Nucleus accumbens (tissue), 56 donors: ENCODE measurements around the gene KRT39.
"Not testable (repeated sequence)": the region's sequence is repeated elsewhere in the genome, so short reads cannot be mapped to it uniquely, and the experiment has no call there.

ENCODE experiments used
- DNase-seq, 56 donors: peaks; one replicate each; lab custom pipeline; 2025; lab: John Stamatoyannopoulos, UW

KRT39 gene

DNA sequence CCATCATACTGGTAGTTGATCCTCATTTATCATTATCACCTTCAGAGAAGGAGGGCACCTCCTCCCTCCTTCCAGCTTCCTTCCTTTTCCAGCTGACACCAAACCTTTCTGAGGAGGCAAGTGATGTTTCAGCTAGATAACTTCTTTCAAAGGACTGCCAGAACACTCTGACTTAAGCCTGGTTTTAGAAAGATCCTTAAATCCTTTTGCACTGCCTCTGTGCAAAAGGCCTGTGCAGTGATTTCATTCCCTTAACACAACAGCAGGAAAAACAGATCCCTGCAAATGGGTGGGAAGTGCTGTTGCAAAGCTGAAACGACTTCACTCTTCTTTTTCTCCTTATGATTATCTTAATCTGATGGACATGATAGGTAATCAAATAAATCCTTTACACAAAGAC is 22.2 kb downstream of the KRT39 start:
- no peak for DNase-seq

DNA sequence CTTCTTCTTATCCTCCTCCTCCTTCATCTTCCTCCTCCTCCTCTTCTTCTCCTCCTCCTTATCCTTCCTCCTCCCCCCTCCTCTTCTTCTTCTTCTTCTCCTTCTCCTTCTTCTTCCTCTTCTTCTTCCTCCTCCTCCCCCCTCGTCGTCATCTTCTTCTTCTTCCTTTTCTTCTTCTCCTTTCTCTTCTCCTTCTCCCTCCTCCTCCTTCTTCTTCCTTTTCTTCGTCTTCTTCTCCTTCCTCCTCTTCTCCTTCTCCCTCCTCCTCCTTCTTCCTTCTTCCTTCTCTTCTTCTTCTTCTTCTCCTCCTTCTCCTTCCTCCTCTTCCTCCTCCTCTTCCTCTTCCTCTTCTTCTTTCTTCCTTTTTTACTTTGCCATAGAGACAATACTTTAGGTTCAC is 24.2 kb downstream of the KRT39 start:
- DNase-seq: no peak

DNA sequence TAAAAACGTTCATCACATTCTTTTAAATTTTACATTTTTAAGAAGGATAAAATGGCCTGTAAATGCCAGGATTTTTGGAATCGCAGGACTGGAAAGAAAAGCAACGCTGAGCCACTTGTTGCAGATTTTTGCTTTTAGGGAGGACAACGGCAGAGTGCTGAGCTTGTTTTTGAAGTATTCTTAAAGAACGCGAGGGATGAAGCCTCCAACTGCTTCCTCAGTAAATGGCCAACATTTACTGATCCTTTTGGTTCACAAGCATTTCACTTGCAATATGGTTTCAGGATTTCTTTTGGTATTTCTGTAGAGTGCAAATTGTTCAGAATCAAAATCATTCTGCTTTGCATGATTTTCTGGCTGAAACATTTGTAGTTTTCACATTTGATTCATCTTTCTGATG is 26.5 kb downstream of the KRT39 start:
- no peak for DNase-seq

DNA sequence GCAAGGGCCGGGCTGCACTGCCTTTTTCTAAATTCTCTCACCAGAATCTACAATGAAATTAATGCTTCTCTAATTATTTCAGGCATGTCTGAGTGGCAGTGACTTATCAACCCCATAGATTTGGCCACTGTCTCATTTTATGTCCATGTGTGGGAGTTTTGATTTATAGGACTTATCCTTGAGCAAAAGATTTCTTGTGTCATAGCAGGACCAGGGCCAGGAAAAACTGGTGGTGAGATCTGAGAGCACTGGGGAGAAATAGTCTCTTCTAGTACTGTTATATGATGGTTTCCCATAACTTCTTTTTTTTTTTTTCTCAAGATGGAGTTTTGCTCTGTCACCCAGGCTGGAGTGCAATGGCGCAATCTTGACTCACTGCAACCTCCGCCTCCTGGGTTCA is 27.8 kb downstream of the KRT39 start:
- DNase-seq: no peak

DNA sequence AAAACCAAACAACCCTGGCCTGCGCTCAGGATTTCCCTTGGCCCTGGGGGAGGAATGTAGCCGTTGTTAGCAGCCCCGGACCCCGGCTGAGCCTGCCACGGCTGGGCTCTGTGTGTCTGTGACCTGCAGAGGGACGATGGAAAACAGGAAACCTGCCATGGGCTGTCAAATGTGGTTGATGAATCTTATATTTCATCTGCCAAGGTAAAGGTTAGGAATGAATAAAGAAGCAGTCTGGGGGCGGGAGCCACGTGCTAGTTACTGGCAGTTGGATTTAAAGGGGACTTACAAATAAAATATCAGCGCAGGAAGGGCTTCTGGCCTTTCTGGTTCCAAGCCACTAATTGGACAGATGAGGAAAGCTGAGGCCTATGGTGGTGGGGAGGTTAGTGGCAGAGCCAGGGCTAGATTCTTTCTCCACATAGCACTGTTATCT is 29.3 kb downstream of the KRT39 start, which contains the start of gene KRT23:
TSS of gene KRT23 (minus strand) at position 263 of the 436 bp plus-strand sequence. CDS start 1,043 bp downstream, outside the sequence.
- DNase-seq: peak in 1 of 56 donors; percentile 4

DNA sequence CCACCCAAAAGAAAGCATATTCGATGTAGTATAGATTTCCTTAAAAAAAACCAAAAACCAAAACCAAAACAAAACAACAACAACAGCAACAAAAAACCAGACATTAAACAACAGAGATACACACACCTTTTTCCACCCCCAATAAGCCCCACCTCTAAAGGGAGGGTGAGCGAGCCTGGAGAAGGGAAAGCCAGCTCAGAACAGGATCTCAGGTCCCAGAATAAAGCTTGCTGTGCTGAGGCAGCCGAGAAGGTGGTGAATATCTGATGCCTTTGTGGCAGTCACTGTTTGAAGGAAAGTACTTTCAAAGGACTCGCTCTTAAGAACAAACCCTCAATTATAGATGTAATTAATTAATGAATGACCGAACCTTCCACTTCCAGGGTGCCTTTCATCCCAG is 29.8 kb downstream of the KRT39 start:
- DNase-seq: no peak

DNA sequence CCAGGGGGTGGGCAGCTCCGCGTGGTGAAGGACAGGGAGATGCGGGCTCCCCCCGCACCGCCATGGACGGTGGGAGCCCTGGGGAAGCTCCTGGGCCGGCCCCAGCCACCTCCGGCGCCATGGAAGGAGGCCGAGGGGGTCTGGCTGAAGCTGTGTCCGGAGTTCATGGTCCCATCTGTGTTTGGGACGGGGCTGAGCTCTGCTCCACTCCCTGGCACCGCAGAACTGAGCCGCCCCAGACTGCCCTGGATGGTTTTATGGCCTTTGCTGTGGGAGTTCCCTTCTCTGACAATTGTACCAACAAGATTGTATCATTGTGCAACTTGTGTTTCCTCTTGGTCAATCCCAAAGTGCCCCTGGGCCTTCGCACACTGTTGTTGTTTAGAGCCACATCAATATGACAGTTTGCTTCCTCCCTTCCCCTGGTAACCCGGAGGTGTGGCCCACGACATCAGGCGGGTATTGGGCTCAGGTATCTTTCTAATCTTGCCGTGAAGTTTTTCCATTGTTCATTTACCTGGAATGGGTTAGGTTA is 30.2 kb downstream of the KRT39 start:
- no peak for DNase-seq

DNA sequence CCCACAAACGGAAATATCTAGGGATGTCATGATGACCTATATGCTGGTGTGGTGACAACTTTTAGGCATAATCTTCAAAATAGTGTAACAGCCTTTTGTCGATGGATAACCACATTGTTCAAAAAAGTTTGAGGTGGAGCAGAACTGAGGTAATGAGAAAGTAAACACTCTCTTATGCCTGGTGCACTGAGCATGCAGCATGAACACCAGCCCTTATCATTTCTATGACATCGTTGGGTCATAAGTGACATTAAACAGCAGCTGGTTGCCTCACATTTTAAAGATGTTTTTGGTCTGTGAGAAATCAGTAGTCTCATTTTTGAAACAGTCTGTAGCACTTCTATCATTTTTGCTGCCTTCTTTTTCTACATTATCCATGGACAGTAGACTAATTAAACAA is 31.1 kb downstream of the KRT39 start:
- DNase-seq: no peak

DNA sequence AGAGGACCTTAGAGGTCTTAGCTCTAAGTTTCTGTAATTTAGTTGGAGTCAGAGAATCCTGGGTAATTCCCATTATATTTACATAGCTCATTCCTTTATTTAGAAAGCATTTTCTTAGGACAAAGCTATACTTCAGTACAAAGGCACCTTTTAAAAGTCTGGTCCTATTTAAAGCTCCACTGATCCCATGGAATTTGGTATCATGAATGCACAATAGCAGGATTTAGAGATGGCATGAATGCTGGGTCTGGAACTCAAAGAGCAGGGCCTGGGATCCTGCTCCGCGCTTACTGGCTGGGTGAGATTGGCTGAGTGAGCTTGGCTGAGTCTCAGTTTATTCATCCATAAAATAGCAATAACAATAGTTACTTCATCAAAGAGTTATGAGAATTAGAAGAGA is 34.1 kb downstream of the KRT39 start:
- DNase-seq: no peak

DNA sequence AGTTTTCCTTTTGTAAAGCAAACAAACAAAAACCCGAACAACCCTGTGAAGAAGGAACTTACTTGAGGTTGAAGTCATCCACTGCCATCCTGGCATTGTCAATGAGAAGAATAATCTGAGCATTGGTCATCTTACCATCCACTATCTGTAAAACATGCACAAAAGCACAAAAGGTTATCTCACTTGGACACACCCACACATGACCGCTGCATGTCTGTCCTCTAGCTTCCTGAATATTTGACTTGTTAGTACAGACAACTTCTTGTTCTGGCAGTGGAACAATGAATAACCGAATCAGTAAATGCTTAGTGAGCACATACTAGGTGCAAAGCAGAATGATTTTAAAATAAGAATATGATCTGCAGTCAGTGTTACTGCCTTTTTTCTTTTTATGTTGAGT is 35.4 kb downstream of the KRT39 start:
- no peak for DNase-seq

DNA sequence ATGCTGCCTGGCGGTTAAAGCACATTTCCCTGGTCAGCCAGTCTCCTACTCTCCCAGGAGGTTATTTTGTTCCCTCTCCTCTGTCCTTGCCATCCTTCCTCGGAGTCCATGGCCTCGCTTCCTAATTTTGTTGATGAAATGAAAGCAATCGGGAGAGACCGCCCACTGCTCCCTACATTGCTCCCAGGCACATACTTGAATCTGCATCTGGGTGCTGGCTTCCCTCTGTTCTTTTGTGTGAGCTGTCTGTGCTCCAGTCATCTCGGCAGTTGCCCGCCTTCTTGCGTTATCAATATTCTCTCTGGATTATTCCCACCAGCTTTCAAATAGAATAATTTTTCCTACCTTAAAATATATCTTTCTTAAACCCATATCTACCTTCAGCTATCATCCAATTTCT is 40.4 kb downstream of the KRT39 start:
- DNase-seq: peak in 6 of 56 donors; percentile 1 to 37 (median 11)

DNA sequence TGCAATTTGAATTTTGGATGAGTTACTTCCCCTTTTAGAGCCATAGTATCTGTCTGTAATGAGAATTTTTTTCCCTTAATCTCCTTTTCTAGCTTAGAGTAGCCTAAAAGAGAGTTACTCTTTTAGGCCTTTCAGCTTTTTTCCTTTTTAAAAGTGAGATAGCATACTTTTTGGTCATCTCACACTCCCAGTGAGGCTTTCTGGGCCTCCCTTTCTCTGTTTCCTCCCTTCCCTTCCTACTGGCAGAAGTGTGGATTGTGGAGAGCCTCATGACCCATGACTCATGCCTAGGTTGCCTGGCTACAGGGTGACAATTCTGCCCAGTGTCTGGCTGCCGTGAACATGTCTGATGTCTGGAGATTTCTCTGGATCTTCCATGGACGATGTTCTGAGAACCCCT is 44.5 kb downstream of the KRT39 start:
- peak in 24 of 56 donors; percentile 1 to 70 (median 18) for DNase-seq

DNA sequence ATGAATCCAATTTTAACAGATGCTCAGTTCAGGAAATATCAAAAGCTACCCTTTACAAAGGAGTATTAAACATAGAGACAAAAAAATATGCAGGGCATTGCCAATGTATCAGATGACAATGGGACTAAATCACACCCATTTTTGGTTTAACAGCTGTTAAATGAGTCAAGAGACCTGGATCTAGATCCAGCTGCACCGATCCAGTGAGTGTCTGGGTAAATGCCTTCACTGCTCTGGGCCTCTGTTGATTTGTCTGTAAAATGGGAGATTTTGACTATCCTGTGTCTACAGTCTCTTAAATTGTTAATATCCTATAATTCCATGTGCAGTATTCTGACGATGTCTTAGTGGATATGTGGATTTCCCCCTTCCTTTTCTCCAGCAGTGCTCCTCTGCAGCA is 45.7 kb downstream of the KRT39 start:
- no peak for DNase-seq

DNA sequence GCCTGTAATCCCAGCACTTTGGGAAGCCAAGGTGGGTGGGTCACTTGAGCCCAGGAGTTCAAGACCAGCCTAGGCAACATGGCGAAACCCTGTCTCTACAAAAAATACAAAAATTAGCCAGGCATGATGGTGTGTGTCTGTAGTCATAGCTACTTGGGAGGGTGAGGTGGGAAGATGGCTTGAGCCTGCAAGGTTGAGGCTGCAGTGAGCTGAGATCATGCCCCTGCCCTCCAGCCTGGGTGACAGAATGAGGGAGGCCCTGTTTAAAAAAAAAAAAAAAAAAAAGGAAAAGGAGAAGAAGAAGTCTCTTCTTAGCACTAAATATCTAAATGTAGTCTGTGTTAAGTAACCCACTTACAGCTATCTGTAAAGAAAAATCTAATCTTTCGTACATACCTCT is 49.6 kb downstream of the KRT39 start:
- not testable (repeated sequence) for DNase-seq

DNA sequence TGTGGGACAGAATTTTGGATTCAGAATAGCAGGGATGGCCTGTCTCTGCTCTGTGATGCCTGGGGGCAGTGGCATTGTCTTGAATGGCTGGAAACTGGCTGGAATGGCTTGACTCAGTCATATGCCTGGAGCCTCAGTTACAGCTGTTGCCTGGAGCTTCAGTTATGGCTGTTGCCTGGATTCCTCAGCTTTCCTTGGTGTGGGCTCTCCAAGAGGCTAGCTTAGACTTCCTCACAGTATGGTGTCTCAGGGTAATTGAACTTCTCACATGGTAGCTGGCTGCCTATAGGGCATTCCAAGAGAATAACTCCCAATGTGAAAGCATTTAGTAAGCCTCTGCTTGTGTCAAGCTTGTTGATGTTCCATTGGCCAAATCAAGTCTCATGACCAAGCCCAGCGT is 50.4 kb downstream of the KRT39 start:
- no peak for DNase-seq

DNA sequence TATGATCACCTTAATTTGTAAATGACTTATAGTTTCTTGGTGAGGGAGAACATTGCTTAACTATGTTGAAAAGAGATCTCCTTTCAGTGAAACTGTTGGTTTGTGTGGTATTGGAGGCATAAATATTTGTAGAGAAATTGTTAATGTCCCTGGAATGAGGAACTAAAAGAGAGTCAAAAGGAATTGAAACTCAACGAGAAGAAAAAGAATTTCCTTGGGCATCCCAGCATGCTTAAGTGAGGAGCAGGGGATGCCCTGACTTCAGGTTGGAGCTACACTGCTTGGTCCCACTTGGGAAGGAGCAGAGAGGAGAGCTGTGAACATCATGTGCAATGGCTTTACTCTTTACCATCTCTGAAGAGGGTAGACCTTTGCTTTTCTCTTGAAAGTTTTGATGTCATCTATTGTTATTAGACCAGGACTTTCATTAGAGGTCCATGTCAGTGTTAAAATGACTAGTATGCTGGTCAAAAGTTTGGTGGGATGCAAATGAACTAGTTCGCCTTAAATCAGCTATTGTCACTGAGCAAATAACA is 51.0 kb downstream of the KRT39 start:
- no peak for DNase-seq

DNA sequence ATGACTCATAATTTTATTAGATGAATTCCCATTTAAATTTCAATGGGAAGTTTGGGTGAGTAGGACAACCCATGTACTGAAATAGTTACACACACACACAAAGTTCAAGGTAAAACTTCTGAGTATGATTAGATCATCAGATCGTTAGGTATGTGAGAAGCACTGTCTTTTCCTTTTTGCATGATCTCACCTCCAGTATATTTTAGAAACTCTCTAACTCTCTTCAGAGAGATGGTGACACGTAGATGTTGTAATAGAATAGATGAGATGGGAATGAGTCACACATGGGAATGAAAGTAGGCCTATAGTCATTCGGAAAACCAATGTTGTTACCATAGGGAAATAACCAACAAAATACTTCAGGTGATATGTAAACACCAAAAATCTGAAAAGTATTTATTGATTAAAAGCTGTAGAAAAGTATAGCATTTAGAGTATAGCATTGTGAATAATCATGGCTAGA is 51.5 kb downstream of the KRT39 start:
- DNase-seq: no peak

DNA sequence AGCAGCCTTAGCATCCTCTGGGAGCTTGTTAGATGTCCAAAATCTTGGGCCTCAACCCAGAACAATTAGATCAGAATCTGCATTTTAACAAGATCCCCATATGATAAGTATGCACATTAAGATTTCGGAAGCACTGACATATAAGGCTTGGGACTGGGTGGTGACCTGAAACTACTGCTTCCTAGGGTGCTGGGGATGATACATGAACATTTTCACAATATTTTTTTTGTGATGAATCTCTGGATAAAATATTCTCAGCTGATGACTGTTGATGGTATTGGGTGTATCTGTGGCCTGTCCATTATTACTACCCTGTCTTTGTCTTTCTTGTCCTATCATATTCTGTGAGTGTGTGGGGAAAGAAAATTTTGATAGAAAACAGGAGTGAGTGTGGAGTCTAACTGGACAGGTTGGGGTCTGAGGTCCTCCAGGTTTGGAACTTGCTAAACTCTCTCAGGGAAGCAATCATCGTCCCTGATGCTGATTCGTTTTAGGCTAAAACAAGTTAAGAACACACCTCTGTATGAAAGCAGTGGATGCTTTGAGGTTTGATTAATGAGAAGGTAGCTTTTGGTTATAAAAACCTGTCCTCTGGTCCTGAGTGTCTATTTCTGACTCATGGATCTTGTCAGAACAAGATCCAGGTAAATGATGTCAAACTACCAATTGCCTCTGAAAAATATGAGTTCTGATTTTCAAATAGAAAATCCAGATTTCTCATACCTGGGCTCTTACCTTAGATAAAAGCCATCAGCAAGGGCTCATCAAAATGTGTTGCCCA is 52.5 kb downstream of the KRT39 start:
- no peak for DNase-seq

DNA sequence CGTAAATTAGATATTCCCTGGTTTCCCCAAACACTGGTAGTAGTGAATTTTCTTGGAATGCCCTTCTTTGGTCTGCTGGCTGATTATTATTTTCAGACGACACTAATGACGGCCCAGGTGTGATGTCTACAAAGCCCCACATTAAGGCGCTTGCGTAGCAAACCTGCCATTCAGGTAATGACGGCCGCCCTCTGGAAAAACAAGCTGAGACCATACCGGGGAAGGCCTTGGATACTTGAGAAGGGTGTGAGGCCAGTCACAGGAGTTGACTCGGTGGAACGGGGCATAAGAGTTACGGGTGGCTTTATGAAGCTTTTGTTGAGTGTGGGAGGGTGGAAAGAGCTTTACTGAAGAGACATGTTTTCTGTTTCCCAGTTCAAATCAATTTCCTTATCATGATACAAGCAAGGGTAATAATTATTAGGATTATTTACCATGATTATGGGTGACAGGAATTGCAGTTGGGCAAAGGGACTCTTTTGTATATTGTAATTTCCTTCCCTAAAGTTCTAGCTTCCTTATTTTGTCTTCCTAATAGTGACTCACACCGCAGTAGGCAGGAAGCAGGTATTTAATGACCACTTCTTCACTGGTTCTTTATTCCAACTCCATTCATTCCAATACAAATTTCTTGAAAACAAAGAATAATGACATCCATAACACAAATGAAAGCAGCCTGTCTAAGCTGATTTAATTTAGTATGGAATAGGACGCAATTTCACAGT is 54.1 kb downstream of the KRT39 start:
- DNase-seq: no peak

DNA sequence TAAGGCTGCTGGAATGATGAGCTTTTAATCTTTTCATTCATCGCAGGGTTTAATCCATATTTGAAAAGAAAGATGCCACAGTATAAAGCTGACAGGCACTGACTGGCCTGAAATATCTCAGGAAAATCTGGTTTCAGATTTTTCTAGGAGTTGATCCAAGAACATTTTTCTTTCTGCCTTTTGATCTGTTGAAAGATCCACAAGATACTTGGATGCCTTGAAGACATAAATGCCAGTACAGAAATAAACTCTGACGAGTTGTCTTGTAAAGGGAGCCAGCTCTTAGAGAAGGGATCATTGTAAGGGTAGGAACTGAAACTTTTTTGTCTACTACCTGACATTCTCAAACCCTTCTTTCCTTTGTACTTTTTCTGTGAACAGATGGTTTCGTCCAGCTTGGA is 56.3 kb downstream of the KRT39 start:
- DNase-seq: no peak

DNA sequence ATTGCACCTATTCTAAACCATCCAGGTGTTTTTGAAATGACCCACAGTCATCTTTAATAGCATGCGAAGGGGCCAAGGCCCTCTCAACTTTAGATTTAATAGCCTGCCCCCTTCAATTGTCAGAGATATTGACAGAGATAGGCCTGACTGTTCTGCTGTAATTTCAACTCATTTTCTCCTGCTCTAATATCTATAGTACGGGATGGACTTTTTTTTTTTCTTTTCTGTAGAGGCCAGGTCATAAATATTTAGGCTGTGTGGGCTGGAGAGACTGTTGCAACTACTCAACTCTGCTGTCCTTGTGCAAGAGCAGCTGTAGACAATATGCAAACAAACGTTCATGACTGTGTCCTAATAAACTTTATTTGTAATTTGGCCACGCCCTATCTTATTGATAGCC is 57.0 kb downstream of the KRT39 start:
- no peak for DNase-seq
